GM12892 (cell line): ENCODE measurements around the gene MTFR2.

ENCODE experiments used
- DNase-seq: peaks from one replicate; pipeline ENCODE4 v3.0.0; 2011; ENCODE audit not compliant: insufficient read length
- FAIRE-seq: peaks from 2 replicates; lab custom pipeline; 2011; peaks lifted over from hg19 to GRCh38; lab: Jason Lieb, UNC
- POLR2A ChIP-seq: IDR thresholded peaks from 2 replicates; pipeline ENCODE4 v1.6.1; 2011; ENCODE audit warnings: low read depth, low read length, control low read depth
- POLR2AphosphoS5 ChIP-seq: IDR thresholded peaks from 2 replicates; pipeline ENCODE4 v1.6.1; 2011; ENCODE audit warnings: low read depth, low read length, control low read depth
- TAF1 ChIP-seq: IDR thresholded peaks from 2 replicates; pipeline ENCODE4 v1.6.1; 2011; ENCODE audit warnings: low read depth, mild to moderate bottlenecking, control low read depth, low read length, borderline replicate concordance

The MTFR2 gene

GRCh38 chr6:136265101-136265500 is 15.0 kb upstream of the MTFR2 start:
- DNase-seq: no peak
- FAIRE-seq: no peak
- no peak for TF ChIP-seq POLR2A
- TF ChIP-seq POLR2AphosphoS5: no peak
- no peak for TF ChIP-seq TAF1

DNA sequence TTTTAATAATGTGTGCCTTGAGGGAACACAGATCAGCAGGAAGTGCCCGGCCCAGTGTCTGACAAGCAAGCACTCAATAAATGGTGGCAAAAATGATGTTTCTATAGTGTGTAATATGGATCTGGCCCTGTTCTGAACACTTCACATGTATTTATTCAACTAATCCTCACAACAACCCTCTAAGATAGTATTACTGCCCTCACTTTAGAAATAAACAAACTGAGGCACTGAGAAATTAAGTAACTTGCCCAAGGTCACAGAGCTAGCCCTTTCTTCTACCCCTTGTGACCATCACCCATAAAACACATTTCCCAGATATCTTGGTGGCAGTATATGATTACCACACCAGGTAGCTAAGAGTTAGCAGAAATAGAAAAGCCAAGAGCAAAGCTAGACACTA is 12.8 kb upstream of the MTFR2 start:
- TF ChIP-seq POLR2AphosphoS5: no peak
- TF ChIP-seq POLR2A: no peak
- no peak for TF ChIP-seq TAF1
- no peak for FAIRE-seq
- no peak for DNase-seq

GRCh38 chr6:136254851-136255466 is 4.8 kb upstream of the MTFR2 start:
- DNase-seq (no peak), FAIRE-seq (no peak)
- peak; percentile 44 for TF ChIP-seq POLR2A
- no peak for TF ChIP-seq TAF1

GRCh38 chr6:136253734-136254133 is 3.6 kb upstream of the MTFR2 start:
- no peak for DNase-seq
- no peak for FAIRE-seq

GRCh38 chr6:136252441-136252840 is 2.3 kb upstream of the MTFR2 start:
- TF ChIP-seq POLR2AphosphoS5 (no peak; the same call in 1 of the 2 replicates), TAF1 (no peak), POLR2A (no peak; the same call in 1 of the 2 replicates)
- no peak for FAIRE-seq
- DNase-seq: no peak

More at GRCh38 chr6:136253734-136254133, 3.6 kb upstream of the MTFR2 start:
- TF ChIP-seq POLR2A (no peak), TAF1 (no peak), POLR2AphosphoS5 (no peak; the same call in 1 of the 2 replicates)

- TF ChIP-seq POLR2AphosphoS5: no peak
- no peak for TF ChIP-seq TAF1
- no peak for TF ChIP-seq POLR2A
- peak; percentile 70 for FAIRE-seq
- no peak for DNase-seq
Measured at GRCh38 chr6:136251394-136251793, 1.3 kb upstream of the MTFR2 start.

DNA sequence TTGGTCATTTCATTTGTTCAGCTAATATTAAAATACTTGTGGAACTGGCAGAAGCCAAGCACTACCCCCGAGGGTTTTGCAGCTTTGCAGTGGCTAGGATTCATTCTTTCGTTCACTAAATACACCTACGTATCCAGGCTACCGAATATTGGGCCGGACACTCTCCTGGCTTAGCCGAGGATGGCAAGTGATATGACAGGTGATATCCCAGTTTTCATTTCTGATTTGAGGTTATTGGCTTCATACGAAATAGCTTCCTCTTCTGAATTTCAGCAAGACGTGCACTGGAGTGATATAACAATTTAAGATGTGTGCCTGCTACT is 536 bp upstream of the MTFR2 start:
- FAIRE-seq (no peak), DNase-seq (no peak)
- TF ChIP-seq POLR2AphosphoS5 (no peak), POLR2A (no peak), TAF1 (no peak)

- no peak for DNase-seq
- FAIRE-seq: peak; percentile 9
- TF ChIP-seq POLR2A: no peak
- TF ChIP-seq TAF1: no peak
- no peak for TF ChIP-seq POLR2AphosphoS5
Measured at GRCh38 chr6:136249336-136249735, 775 bp downstream of the MTFR2 start.

GRCh38 chr6:136244061-136244616 is 6.0 kb downstream of the MTFR2 start:
- TF ChIP-seq POLR2A: no peak
- no peak for TF ChIP-seq POLR2AphosphoS5
- TF ChIP-seq TAF1: no peak
- DNase-seq (no peak), FAIRE-seq (no peak)

GRCh38 chr6:136236466-136237293 is 13.4 kb downstream of the MTFR2 start:
- DNase-seq (no peak), FAIRE-seq (no peak)
- TF ChIP-seq TAF1: no peak

- DNase-seq (no peak), FAIRE-seq (no peak)
- TF ChIP-seq POLR2AphosphoS5 (no peak), POLR2A (no peak), TAF1 (no peak)
Measured at GRCh38 chr6:136235233-136235564, 14.9 kb downstream of the MTFR2 start.

- no peak for TF ChIP-seq TAF1
- no peak for TF ChIP-seq POLR2A
- no peak for TF ChIP-seq POLR2AphosphoS5
- FAIRE-seq (no peak), DNase-seq (no peak)
Measured at GRCh38 chr6:136232701-136233100, 17.4 kb downstream of the MTFR2 start.
